KBM-7 (cell line): Measurements from ENCODE around the gene FOXO3.

Experiments
- DNase-seq: peaks from one replicate; pipeline ENCODE4 v3.0.0-alpha.2; 2015
- in situ Hi-C: fragments of 300-500 bp; cut with MboI; formaldehyde crosslinking; loops from 2 replicates; pipeline ENCODE4 v1.14.3; 2020; ENCODE audit warnings: low sequenced_read_pairs, low pct_unique_long_range_greater_than_20kb, mixed read lengths

Gene FOXO3

GRCh38 chr6:108687921-108688320 is 127.2 kb downstream of the FOXO3 start:
- DNase-seq = no peak
- in situ Hi-C loops = no loop called here

DNA sequence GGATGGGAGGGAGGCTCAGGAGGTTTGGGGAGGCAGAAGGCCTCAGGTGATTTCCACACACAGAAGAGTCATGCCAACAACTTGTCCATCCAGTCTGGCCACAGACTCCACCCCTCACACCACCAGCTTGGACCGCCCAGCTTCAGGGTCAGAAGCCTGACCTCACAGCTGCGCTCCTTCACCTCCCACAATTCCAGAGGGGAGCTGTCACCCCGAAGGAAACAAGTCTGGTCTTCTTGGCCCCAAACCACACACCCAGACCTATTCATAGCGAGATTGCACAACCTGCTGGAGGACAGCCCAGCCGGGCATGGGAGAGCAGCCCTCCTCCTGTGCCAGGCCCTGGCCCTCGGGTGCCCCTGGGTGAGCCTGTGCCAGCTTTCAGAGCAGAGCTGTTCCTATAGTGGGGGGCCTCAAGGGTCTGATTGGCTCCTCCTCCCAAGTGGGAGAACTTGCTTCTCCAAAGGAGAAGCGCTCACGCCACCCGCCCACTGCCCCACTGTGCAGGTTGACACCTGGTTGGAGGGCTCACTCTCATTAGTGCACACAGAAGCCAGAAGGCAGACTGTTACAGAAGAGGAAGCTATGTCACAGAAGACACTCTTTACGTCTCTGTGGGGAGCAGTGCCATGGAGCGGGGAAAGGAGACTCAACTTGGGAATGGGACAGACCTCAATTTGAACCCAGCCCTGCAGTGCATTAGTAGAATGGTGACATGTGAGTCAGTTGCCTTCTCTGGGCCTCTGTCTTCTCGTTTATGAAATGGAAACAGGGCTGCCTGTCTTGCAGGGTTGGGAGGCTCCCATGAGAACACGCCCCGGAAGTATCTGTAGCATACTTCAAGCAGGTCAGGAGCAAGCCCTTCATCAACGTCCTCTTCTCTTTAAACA is 128.8 kb downstream of the FOXO3 start:
- DNase-seq = peak; percentile 52
- in situ Hi-C loops = no loop called here

- in situ Hi-C loops = no loop called here
- no peak for DNase-seq
These were observed 129.8 kb downstream of the FOXO3 start for GRCh38 chr6:108690326-108691049.

DNA sequence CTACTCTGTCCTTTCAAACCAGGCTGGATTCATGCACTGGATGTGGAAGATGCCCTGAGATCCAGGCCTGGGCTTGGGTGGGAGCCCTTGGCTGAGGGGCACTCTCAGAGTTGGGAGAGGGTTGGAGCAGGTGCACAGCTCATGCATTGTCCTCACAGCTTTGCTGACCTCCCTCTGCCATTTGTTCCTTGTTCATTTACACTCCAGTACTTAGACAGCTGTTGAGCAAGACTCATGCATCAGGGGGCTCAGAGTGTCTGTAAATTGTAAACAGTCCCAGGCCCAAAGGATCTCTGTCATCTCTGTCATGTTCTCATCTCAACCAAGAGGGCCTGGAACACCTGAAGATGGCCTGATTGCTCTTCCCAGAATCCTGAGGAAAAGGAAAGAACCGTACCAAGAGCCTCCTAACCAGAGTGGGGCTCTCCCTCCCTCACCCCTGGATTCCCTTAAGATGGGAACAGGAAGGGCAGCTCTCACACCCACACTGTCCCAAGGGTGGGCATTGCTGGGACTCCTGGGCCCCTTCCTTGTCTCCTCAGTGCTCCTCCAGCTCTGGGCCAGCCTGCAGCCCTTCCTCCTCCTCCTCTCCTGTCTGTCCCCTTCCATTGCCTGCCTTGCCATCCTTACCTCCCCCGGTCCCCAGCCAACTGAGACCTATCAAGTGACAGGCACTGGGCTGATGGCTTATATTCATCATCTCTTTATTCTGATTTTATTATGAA is 132.9 kb downstream of the FOXO3 start:
- in situ Hi-C loops = no loop called here
- no peak for DNase-seq

DNA sequence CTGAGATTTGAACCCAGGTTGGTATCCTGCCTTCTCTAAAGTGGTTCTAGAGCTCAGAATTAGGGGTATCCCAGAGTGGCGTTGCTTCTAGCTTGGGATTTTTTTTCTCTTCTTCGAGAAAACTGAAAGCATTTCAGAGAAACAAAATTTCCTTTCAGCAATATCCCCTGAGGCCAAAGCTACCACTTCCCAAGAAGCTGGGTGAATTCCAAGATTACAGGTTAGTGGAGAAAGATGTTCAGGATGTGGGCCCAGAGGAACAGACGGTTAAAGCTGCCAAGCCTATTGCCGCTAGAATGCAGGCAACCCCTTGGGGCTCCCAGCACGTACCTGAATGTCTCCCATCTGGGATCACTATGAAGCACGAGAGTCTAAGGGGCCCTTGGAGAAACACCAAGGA is 134.1 kb downstream of the FOXO3 start:
- in situ Hi-C loops = no loop called here

GRCh38 chr6:108697561-108698161 is 136.9 kb downstream of the FOXO3 start:
- no peak for DNase-seq
- in situ Hi-C loops = no loop called here

More for the DNA sequence above, 134.1 kb downstream of the FOXO3 start:
- DNase-seq = no peak

DNA sequence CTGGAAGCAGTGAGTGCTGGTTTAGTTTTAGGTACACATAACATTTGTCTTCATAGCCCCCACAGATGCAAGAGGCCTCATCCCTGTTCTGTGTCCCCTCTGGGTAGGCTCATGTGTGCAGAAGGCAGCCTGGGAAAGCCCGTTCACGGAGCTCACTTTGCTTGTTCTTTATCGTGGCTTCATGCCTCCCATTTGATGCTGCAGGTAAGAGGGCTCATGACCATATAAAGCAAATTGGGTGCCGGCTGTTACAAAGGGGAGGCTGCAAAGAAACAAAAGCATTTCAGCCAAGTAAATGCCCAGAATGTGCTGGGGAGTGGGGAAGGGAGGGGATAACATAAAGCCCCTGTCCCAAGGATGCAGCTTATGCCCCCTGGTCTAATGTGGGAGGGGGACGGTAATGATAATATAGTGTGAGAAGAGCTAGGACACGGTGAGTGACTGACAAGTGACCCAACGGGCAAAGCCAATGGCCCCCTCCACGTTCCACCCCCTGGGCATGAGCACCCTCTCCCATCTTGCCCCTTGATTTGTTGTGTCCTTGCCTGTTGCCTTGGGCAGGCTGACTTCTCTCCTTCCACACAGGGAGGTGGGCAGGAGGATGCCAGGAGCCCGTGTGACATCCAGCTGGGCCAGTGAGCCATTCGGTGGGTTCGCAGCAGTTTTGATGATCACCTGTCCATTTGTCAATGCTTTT is 138.0 kb downstream of the FOXO3 start:
- no peak for DNase-seq
- in situ Hi-C loops = no loop called here

DNA sequence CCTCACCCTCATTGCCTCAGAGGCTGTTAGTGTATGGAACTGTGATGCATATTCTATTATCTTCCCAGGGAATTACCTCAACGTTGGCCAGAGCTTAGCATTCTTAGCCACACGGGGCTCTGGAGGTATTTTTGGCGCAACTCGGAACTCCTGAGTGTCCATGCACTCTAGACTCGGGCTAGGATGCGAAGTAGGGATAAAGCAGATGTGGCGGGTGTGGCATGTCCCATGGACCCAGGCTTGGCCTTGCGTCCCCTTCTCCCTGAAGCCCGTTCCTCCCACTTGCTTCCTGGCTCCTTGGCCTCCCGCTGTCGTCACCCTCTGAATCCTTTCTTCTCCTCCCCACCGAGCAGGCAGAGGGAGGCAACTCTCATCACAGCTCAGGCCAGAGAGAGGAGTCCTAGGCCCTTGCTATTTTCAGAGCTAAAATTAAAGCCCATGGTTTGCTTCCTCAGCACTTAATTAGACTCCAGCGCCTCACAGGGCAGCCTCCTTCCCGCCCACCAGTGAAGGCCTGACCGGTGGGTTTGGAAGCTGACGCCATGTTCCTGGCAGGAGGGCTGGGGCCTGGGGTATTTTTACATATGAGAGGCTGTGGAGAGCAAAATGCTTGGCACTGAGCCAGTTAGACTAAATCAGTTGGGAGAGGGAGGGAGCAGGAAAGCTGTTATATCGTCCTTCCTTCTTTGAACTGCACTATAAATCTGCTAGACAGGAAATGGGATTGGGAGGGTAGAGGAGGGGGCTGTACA is 138.7 kb downstream of the FOXO3 start:
- DNase-seq = peak; percentile 43
- in situ Hi-C loops = no loop called here

GRCh38 chr6:108702106-108702851 is 141.6 kb downstream of the FOXO3 start:
- DNase-seq = no peak
- in situ Hi-C loops = no loop called here

- in situ Hi-C loops = no loop called here
- DNase-seq = no peak
These were observed 145.9 kb downstream of the FOXO3 start for GRCh38 chr6:108706649-108707048.

DNA sequence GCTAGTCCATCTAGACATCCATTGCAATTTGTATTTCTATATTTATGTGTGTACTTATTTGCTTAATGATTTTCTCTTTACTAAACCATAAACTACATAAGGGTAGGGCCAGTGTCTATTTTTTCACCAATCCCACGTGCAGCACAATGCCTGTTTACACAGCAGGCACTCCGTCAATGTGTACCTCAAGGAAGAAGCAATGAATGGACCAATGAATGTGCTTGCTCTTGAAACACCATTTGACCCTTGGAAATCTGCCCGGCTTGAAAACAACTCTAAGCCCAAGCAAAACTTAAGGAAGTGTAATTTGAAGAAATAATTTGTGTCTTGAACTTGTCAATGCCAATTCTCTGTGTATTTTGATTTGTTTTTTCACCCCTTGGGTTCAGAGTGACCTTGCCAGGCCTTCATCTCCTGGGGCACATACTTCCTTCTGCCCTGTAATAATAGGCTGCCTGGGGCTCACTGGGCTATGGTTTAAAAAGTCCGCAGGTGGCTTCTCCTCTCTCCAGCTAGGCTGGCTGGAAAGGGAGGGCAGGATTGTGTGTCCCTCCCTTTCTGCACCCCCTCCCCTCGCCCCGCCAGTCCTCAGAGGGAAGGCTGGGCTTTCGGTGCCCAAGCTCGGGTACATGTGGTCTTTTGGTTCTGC is 146.7 kb downstream of the FOXO3 start:
- DNase-seq = no peak
- in situ Hi-C loops = no loop called here

DNA sequence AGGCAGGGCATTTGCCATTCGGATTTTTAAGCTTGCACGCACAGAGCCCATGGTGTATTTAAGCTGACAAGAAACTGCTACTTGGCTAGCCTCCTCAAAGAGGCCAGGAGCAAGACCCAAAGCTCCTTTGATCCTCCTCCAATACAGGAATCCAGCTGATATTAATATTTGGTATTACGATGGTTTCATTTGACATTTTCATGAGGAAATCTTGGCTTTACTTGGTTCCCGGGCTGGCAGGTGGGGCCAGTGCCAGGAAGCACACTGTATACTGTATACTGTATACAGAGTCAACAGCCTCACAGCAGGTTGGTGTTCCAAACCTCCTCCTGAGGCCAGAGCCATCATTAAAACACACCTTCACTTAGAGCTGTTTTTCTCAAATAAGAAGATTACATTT is 149.3 kb downstream of the FOXO3 start:
- in situ Hi-C loops = no loop called here
- no peak for DNase-seq

- DNase-seq = no peak
- in situ Hi-C loops = no loop called here
These were observed 149.8 kb downstream of the FOXO3 start for GRCh38 chr6:108710551-108710950.

GRCh38 chr6:108711071-108711470 is 150.4 kb downstream of the FOXO3 start:
- no peak for DNase-seq
- in situ Hi-C loops = no loop called here

DNA sequence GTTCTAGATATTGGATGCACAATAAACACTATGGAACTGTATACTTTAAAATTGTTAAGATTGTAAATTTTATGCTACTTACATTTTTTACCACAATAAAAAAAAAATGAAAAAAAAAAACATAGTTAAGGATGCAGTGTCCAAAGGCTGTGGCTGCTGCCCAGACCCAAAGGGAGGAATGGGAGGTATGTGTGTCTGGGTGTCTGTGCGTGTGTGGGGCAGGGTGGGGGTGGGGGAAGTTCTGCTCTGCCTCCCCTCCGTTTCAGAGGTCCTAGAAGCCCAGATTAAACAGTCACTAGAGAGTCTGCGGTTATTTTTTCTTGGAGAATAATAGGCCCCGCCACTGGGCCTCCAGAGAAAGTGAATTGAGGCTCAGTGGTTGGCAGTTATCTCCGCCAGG is 151.1 kb downstream of the FOXO3 start:
- no peak for DNase-seq
- in situ Hi-C loops = no loop called here

GRCh38 chr6:108712946-108713345 is 152.2 kb downstream of the FOXO3 start:
- DNase-seq = peak; percentile 49
- in situ Hi-C loops = no loop called here

DNA sequence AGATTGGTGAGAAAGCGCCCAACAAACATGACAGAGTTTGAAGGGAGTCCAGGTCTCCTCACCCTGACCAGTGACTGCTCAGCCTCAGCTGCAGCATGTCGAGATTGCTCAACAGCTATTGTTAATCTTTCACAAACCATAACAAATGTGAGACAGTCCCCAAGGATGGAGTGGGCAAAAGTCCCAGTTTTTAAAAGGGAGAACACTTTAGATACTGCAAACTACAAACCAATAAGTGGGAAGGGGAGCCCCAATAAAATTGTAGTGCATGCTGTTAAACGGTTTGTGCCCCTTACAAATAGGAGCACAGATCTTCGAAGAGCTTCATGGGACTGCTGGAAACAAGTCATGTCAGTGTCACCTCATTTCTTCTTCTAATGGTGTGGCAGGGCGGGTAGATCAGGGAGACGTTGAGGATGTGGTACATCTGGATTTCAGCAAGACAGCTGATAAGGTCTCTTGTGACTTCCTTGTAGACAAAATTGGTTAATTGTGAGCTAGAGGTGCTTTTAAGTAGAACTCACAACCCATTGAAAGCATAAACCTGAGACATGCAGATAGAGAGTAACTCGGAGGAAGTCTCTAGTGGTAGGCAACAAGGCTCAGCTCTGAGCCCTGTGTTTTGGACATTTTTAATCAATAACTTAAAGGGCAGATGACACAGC is 153.5 kb downstream of the FOXO3 start:
- peak; percentile 51 for DNase-seq
- in situ Hi-C loops = no loop called here
